Fibroblast of pulmonary artery (primary cell): ENCODE measurements around the gene RASSF5.
A peak's percentile ranks its signal among the peaks of the same experiment; 100 is the strongest.

Source experiments
- DNase-seq: peaks from one replicate; pipeline ENCODE4 v3.0.0-alpha.2; 2010; ENCODE audit warnings: low read depth
- H3K4me3 ChIP-seq: replicated peaks from 2 replicates; pipeline ENCODE4 v1.5.1; 2011; ENCODE audit warnings: low read depth, mild to moderate bottlenecking, control low read depth, low read length, moderate library complexity
- CTCF ChIP-seq: IDR thresholded peaks from 2 replicates; pipeline ENCODE4 v1.5.1; 2011; ENCODE audit warnings: mild to moderate bottlenecking, control low read depth, low read length, inconsistent platforms; ENCODE audit errors: missing control alignments

RASSF5 gene

GRCh38 chr1:206634365-206635079 is 127.2 kb downstream of the RASSF5 start:
- H3K4me3 ChIP-seq = peak overlapping the region; percentile 86
- peak; percentile 93 for DNase-seq
- TF ChIP-seq CTCF = peak; percentile 82

GRCh38 chr1:206635080-206635977 is 128.0 kb downstream of the RASSF5 start, which contains the start of gene DYRK3:
DYRK3 (plus strand) TSS chr1:206635536; CDS start chr1:206635704, 168 bp downstream.
- no peak for TF ChIP-seq CTCF
- peak; percentile 94 for DNase-seq
- H3K4me3 ChIP-seq = peak within 1 kb of the TSS; percentile 86

- TF ChIP-seq CTCF = no peak
- peak overlapping the region; percentile 86 for H3K4me3 ChIP-seq
- no peak for DNase-seq
Measured at GRCh38 chr1:206635978-206636345, 128.6 kb downstream of the RASSF5 start.

GRCh38 chr1:206636671-206637070 is 129.3 kb downstream of the RASSF5 start:
- peak overlapping the region; percentile 86 for H3K4me3 ChIP-seq
- no peak for TF ChIP-seq CTCF
- DNase-seq = no peak

- peak overlapping the region; percentile 86 for H3K4me3 ChIP-seq
- no peak for DNase-seq
- no peak for TF ChIP-seq CTCF
Measured at GRCh38 chr1:206637605-206638004, 130.3 kb downstream of the RASSF5 start.
